Measurements from ENCODE around the gene ELL3.
A peak's percentile ranks its signal among the peaks of the same experiment; 100 is the strongest.
"Not testable (repeated sequence)": the region's sequence is repeated elsewhere in the genome, so short reads cannot be mapped to it uniquely, and the experiment has no call there.

The ELL3 gene

GRCh38 chr15:43789409-43789808 lies 12.6 kb upstream of the ELL3 start:
- DNase-seq, result no peak

DNA sequence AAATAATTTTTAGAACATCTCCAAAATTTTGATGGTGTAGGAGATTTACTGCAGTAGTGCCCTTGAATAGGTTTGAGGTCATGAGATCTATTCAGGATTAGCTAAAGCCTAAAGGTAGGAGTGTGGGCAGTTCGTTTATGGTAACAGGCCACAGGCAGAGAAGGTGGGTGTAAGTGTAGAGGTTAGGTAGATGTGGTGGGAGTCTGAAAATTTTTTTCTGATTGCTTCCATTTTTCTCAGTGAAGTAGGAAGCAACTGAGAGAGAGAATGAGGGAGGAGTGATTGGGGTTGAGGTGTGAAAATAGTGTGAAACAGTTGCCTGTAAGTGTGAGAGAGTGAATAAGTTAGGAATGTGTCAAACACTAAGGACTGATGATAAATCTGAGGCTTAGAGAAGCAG lies 2.2 kb upstream of the ELL3 start:
- no peak for DNase-seq

- peak; percentile 78 for DNase-seq
These were observed 625 bp upstream of the ELL3 start for GRCh38 chr15:43777267-43777914.

- DNase-seq, result no peak
These were observed 557 bp downstream of the ELL3 start for GRCh38 chr15:43776101-43776717.

DNA sequence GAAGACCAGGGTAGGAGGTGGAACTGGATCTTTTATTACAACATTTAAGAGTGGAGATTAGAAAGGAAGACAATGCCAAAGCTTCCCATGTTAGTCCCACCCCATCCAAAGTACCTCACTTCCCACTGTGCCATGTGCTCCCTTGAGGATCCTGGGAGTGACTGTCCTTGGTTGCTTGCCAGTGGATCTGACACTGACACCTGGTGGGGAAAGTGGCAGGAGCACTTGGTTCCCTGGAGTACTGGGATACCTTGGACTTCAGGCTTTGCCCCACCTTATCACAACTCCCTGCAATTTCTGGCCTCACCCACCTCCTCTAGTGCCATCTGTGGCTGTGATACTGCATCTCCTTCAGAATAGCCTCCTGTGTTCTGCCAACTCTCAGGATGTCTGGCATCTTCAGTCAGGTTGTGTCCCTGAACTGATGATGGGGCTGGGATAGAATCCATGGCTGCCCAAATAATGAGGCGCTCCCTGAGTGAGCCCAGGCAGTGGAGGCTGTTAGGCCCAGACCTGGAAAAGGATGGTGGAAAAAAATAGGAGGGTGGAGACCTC lies 1.3 kb downstream of the ELL3 start:
- DNase-seq, result no peak

- no peak for DNase-seq
These were observed 2.7 kb downstream of the ELL3 start for GRCh38 chr15:43774062-43774461.

DNA sequence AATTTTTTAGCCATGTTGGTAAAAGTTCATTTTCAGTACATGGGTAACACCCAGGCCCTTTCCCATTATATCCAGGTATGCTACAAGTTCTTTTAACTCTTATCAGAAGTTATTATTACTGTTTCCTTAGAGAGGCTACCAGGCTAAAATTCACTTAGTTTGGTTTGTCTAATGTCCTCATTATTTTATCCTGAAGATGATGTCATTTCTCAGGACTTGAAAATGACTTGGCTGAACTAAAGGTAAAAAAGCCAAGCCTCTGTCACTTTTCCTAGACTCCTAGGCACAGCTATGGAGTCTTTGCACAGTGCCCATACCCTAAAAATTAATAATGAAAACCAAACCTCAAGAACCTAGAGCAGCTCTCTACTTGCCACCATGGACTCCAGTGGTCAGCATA lies 4.1 kb downstream of the ELL3 start:
- DNase-seq, result no peak

DNA sequence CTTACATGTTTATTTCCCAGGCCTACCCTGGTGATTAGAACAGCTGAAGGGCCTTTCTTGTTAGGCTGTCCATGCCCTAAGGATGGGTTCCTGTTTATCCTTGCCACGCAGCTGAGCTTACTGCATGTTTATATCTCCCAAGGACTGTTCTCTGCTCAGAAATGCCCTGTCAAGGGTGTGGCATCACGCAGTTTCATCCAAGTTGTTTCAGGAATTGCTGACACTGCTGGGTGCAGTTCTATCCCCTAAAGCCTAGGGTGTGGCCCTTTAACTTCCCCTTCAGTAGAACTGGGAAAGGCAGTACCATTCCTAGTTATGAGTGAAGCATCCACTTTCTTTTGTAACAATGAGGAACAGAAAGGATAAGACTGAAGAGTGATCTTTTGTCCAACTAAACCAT lies 5.0 kb downstream of the ELL3 start:
- no peak for DNase-seq

DNA sequence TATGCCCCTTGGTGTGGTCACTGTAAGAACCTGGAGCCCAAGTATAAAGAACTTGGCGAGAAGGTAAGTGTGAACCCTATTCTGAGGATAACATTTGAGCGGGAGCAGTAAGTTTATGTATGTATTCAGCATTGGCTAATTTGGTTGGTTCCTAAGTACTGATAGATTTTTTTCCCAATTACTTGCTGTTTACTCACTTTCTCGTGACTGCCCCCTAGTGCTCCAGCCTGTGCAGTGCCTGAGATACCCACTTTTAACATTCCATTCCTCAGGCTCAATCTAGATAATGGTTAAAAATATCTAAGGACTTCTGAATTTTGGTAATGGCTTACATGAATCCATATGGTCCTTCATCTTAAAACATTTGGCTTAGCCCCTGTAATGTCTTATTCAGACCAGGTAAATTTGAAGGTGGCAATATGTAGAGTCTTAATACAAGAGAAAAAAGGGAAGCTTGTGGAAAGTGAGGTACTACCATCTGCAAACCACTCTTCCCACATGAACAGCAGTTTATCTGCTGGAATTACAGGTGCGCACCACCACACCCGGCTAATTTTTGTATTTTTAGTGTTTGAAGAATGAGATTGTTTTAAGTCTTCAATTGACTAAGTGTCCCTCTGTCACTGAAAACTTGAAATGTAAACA lies 7.1 kb downstream of the ELL3 start:
- peak; percentile 51 for DNase-seq

DNA sequence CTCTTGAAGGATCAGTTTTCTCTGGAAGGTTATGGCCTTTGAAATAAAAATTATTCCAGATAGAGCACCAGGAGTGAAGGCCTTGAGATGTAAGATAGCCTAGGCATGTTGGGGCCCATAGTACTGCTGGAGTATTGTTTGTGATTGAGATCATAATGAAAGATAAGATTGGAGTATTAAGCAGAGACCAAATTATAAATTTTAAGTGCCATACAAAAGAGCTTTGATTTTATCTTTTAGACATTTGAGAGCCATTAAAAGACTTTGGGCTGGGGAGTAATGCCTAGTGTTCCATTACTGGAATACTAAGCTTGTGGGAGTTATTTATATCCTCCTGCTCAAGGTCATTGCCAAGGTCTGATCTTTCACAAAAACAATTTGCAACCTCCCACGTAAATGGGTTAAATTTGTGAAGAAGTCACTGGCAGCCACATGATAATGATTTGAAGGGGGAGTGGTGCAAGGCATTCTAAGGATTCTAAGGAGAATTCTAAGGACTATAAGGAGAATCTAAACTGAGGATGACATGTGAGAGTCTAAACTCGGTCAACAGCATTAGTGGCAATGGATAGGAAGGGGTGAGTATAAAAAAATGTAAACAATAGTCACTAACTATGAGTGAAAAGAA lies 12.8 kb downstream of the ELL3 start:
- no peak for DNase-seq

DNA sequence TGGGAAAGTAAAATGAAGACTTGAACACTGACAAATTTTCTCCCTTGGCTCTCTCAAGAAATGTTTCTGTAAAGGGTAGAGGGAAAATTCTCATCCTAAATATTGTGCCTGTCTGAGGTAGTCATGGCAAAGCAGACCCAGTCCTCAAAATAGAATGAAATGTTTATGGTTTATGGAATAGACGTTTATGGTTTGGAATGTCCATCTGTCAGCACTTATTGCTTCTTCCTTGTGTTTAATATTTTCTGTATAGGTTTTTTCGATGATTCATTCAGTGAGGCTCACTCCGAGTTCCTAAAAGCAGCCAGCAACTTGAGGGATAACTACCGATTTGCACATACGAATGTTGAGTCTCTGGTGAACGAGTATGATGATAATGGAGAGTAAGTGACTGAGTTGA lies 13.9 kb downstream of the ELL3 start:
- DNase-seq, result no peak

GRCh38 chr15:43751885-43752284 lies 24.9 kb downstream of the ELL3 start:
- DNase-seq, result no peak

GRCh38 chr15:43749690-43750345 lies 26.9 kb downstream of the ELL3 start:
- peak; percentile 14 for DNase-seq

DNA sequence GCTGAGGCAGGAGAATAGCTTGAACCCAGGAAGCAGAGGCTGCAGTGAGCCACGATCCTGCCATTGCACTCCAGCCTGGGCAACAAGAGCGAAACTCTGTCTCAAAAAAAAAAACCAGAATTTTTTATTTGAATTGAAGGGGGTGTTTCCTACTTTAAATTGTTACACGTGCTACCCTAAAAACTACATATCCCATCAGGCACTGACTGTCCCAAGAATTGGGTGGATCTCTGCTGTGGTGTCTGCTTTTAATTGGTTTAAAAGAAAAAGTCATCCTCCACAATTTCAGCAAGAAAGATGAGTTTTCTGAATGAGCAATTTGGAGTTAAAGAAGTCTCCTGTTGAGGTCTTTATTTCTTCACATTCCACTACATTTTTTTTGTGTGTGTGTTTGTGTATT lies 28.4 kb downstream of the ELL3 start:
- DNase-seq, result no peak

DNA sequence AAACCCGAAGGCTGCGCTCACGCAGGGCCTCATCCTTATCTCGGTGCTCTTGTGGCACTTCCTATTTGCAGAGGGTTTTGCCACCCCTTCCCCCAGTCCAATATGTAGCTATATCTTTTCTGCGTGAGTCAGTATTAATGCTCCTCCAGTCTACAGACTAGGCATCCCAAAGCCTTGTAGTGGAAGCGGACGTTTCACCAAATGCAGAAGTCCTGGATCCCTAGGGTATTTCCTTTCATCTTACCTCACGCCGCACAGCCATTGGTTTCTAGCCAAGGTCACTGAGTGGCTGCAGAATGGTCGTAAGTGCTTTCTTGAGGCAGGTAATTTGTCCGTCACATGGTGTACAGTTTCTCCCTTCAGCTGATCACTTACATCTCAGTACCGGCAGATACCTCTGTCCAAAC lies 29.9 kb downstream of the ELL3 start:
- DNase-seq, result not testable (repeated sequence)

GRCh38 chr15:43746245-43746902 lies 30.4 kb downstream of the ELL3 start, which contains the start of gene PDIA3:
PDIA3 (plus strand) TSS chr15:43746438; CDS start chr15:43746540, 102 bp downstream.
- peak; percentile 70 for DNase-seq

DNA sequence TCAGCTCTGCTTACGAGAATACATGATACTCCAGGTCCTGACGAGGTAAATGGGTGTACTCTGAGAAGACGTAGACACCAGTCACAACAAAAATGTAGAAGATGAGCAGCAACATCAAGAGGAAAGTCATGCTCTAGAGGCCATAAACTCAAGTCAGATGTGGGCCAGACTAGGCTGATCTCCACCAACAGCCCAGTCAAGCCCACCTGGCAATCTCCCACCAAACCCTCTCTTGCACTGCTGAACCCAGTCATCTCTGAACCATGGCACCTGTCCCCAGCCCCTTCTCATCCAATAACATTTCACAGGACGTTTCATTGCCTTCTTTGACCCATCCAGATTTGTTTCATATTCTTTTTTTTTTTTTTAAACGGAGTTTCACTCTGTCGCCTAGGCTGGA lies 41.4 kb downstream of the ELL3 start:
- no peak for DNase-seq

- not testable (repeated sequence) for DNase-seq
These were observed 48.6 kb downstream of the ELL3 start for GRCh38 chr15:43728053-43728725.

DNA sequence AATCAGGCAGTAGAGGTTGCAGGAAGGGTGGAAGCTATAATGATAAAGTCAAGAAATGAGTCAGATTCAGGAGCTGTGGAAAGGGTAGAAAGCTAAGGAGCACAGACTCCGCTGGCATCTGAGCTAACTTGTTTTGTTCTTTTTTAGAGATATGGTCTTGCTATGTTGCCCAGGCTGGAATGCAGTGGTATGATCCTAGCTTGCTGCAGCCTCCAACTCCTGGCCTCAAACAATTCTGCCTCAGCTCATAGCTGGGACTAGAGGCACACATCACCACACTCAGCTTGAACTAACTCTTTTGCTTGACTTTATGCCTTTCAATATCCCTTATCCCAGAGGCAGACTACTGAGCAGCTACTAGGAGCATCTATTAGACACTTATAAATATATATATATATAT lies 50.5 kb downstream of the ELL3 start:
- DNase-seq, result not testable (repeated sequence)

GRCh38 chr15:43723151-43723550 lies 53.6 kb downstream of the ELL3 start:
- no peak for DNase-seq
